K562 (cell line): ENCODE results near the gene WTAP. TPM values are rescaled to one million over a fixed set of nuclear protein-coding genes. Genes with fewer than 3 reads are reported as not detected.

ENCODE experiments used
- DDX20 ChIP-seq: fragments of 450-650 bp; IDR thresholded peaks from 2 replicates; pipeline ENCODE4 v1.6.1; 2016; ENCODE audit warnings: missing genetic modification characterization, low read depth, mild to moderate bottlenecking, missing compliant biosample characterization, moderate library complexity
- HDGF ChIP-seq: fragments of 450-650 bp; IDR thresholded peaks from 2 replicates; pipeline ENCODE4 v1.6.1; 2016
- NR4A1 ChIP-seq, 2 experiments: fragments of 250-450 bp in 1 of 2; fragments of 450-650 bp in 1 of 2; sonication (Bioruptor Pico) in 1 of 2; IDR thresholded peaks; 2 replicates each; pipeline versions ENCODE4 v1.4.0 to v1.6.1; 2016 to 2020; ENCODE audit warnings: mild to moderate bottlenecking in 2 of 2, missing compliant biosample characterization in 1 of 2, missing genetic modification characterization in 1 of 2, moderate library complexity in 1 of 2
- PTTG1 ChIP-seq: fragments of 450-650 bp; IDR thresholded peaks from 2 replicates; pipeline ENCODE4 v1.6.1; 2016; ENCODE audit warnings: low read depth, mild to moderate bottlenecking, missing genetic modification characterization, missing compliant biosample characterization
- RFX7 ChIP-seq: fragments of 250-450 bp; sonication (Bioruptor Pico); IDR thresholded peaks from 2 replicates; pipeline ENCODE4 v1.5.1; 2021; ENCODE audit warnings: mild to moderate bottlenecking
- TAF7 ChIP-seq: fragments of 450-650 bp; IDR thresholded peaks from 2 replicates; pipeline ENCODE4 v1.6.1; 2016; ENCODE audit warnings: missing genetic modification characterization, missing compliant biosample characterization
- ZC3H8 ChIP-seq: fragments of 450-650 bp; IDR thresholded peaks from 2 replicates; pipeline ENCODE4 v1.6.1; 2017
- ZNF212 ChIP-seq: fragments of 450-650 bp; formaldehyde crosslinking; IDR thresholded peaks from 2 replicates; pipeline ENCODE4 v1.4.0; 2020; ENCODE audit warnings: mild to moderate bottlenecking
- polyA plus RNA-seq, 8 experiments: library from polyadenylated mRNA; depleted of rRNA in 4 of 8; stranded (reverse) in 5 of 8; unstranded in 3 of 8; fragments of >200 nt; fragmentation: Nextera tagmentation in 2 of 8; fragmentation: Illumina TruSeq in 1 of 8; extraction: Ambion mirVana in 2 of 8; extraction: Trizol in 1 of 8; gene quantifications; 2 replicates each; pipeline versions ENCODE4 v1.2.1 to v1.2.3, GENCODE V29; 2011 to 2014; ENCODE audit warnings: inconsistent platforms in 1 of 8, missing spikeins in 1 of 8
- total RNA-seq, 7 experiments: library from RNA; depleted of rRNA in 6 of 7; stranded (reverse); fragments of >200 nt in 6 of 7; fragmentation: Illumina TruSeq in 2 of 7; extraction: Trizol in 2 of 7; gene quantifications; 2 replicates each; pipeline versions ENCODE4 v1.2.1 to v1.2.3, GENCODE V29; 2011 to 2021; ENCODE audit warnings: low replicate concordance in 1 of 7
- TF ChIP-seq, protein P1 (sequence below): fragments of 200-800 bp; sonication (Bioruptor generic); IDR thresholded peaks from 2 replicates; pipeline ENCODE4 v1.6.1; 2017; ENCODE audit warnings: missing genetic modification characterization, missing compliant biosample characterization
- TF ChIP-seq, protein P2 (sequence below), 2 experiments: fragments of 450-650 bp; IDR thresholded peaks; 2 replicates each; pipeline ENCODE4 v1.6.1; 2018; ENCODE audit warnings: mild to moderate bottlenecking in 2 of 2, low read depth in 1 of 2; ENCODE audit not compliant: partially characterized antibody in 2 of 2
- TF ChIP-seq, protein P3 (sequence below): sonication (generic); formaldehyde crosslinking; IDR thresholded peaks from 2 replicates; pipeline ENCODE4 v1.8.0; 2022; ENCODE audit warnings: mild to moderate bottlenecking, missing genetic modification reagents
- TF ChIP-seq, protein P4 (sequence below): sonication (generic); formaldehyde crosslinking; IDR thresholded peaks from 2 replicates; pipeline ENCODE4 v1.8.0; 2022; ENCODE audit warnings: mild to moderate bottlenecking, missing genetic modification reagents, borderline replicate concordance

The WTAP gene
- total and polyA plus RNA-seq, 9 of the 15 experiments (the other 6 are each of a cell fraction or from before 2014, with no cell fraction given): 52.4 to 156 (median 110) TPM

DNA sequence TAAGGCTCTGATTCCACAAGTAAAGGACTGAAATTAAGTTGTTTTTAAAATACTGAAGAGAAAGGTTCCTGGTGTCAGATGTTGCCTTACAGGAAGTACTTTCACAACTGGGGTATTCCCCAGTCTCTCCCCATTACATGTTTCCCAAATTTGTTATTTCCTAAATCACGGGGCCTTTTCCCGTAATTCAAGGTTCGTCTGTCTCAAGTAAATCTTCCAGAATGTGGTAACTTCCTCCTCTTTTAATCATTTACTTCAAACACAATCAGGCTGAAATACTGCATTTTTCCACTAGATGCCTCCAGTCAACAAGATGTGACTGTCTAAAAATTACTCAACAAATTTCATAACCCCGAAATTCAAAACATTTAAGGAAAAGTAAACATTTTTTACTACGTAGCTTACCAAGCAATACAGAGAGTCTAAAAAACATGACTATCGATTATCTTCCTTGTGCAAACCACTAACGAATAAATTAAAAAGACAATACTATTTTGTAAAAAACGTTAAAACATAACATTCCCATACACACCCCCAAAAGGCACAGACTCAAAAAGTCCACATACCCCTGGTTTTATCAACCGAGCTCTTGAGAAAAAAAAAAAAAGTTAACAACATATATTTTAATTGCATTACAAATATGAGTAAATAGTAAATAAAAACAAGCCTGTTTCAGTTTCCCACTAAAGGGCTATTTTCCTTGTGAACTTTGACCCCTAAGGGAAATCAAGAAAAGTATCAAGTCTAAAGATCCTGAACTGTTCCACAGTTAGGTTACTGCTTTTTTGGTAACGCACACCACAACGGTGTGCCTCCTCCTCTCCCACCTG, 36.0 kb upstream of the WTAP start (continued):
- TF ChIP-seq, protein P1, sequence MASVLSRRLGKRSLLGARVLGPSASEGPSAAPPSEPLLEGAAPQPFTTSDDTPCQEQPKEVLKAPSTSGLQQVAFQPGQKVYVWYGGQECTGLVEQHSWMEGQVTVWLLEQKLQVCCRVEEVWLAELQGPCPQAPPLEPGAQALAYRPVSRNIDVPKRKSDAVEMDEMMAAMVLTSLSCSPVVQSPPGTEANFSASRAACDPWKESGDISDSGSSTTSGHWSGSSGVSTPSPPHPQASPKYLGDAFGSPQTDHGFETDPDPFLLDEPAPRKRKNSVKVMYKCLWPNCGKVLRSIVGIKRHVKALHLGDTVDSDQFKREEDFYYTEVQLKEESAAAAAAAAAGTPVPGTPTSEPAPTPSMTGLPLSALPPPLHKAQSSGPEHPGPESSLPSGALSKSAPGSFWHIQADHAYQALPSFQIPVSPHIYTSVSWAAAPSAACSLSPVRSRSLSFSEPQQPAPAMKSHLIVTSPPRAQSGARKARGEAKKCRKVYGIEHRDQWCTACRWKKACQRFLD (CRISPR knock-in tag): no peak
- TF ChIP-seq, protein P2, sequence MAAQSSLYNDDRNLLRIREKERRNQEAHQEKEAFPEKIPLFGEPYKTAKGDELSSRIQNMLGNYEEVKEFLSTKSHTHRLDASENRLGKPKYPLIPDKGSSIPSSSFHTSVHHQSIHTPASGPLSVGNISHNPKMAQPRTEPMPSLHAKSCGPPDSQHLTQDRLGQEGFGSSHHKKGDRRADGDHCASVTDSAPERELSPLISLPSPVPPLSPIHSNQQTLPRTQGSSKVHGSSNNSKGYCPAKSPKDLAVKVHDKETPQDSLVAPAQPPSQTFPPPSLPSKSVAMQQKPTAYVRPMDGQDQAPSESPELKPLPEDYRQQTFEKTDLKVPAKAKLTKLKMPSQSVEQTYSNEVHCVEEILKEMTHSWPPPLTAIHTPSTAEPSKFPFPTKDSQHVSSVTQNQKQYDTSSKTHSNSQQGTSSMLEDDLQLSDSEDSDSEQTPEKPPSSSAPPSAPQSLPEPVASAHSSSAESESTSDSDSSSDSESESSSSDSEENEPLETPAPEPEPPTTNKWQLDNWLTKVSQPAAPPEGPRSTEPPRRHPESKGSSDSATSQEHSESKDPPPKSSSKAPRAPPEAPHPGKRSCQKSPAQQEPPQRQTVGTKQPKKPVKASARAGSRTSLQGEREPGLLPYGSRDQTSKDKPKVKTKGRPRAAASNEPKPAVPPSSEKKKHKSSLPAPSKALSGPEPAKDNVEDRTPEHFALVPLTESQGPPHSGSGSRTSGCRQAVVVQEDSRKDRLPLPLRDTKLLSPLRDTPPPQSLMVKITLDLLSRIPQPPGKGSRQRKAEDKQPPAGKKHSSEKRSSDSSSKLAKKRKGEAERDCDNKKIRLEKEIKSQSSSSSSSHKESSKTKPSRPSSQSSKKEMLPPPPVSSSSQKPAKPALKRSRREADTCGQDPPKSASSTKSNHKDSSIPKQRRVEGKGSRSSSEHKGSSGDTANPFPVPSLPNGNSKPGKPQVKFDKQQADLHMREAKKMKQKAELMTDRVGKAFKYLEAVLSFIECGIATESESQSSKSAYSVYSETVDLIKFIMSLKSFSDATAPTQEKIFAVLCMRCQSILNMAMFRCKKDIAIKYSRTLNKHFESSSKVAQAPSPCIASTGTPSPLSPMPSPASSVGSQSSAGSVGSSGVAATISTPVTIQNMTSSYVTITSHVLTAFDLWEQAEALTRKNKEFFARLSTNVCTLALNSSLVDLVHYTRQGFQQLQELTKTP (IDR thresholded peaks at IDR 0.05; ENCODE audit: low read depth in 1 of 2, partially characterized antibody in 2 of 2): peak in 1 of 2 experiments; percentile 55
- TF ChIP-seq DDX20 (tag) (no peak), ZNF212 (CRISPR knock-in tag) (no peak), RFX7 (CRISPR knock-in tag) (no peak), ZC3H8 (no peak), PTTG1 (no peak), NR4A1 (CRISPR knock-in tag; IDR thresholded peaks at IDR 0.05) (no peak), NR4A1 (tag; IDR thresholded peaks at IDR 0.05) (no peak), TAF7 (tag) (no peak), HDGF (peak; percentile 27; the same call in 1 of the 2 replicates)
- TF ChIP-seq, protein P3, sequence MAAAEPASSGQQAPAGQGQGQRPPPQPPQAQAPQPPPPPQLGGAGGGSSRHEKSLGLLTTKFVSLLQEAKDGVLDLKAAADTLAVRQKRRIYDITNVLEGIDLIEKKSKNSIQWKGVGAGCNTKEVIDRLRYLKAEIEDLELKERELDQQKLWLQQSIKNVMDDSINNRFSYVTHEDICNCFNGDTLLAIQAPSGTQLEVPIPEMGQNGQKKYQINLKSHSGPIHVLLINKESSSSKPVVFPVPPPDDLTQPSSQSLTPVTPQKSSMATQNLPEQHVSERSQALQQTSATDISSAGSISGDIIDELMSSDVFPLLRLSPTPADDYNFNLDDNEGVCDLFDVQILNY (CRISPR knock-in tag): no peak
- TF ChIP-seq, protein P4, sequence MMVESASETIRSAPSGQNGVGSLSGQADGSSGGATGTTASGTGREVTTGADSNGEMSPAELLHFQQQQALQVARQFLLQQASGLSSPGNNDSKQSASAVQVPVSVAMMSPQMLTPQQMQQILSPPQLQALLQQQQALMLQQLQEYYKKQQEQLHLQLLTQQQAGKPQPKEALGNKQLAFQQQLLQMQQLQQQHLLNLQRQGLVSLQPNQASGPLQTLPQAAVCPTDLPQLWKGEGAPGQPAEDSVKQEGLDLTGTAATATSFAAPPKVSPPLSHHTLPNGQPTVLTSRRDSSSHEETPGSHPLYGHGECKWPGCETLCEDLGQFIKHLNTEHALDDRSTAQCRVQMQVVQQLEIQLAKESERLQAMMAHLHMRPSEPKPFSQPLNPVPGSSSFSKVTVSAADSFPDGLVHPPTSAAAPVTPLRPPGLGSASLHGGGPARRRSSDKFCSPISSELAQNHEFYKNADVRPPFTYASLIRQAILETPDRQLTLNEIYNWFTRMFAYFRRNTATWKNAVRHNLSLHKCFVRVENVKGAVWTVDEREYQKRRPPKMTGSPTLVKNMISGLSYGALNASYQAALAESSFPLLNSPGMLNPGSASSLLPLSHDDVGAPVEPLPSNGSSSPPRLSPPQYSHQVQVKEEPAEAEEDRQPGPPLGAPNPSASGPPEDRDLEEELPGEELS (CRISPR knock-in tag): no peak
